GM19025 (cell line): ENCODE results near the gene NRIP3.
"Not testable (repeated sequence)": the region's sequence is repeated elsewhere in the genome, so short reads cannot be mapped to it uniquely, and the experiment has no call there.

Experiments
- ATAC-seq: cut with Tn5 transposase; IDR thresholded peaks from one replicate; pipeline ENCODE4 v1.9.1; 2021; ENCODE audit warnings: mild to moderate bottlenecking, low read depth, moderate library complexity; ENCODE audit not compliant: unreplicated experiment

The NRIP3 gene

DNA sequence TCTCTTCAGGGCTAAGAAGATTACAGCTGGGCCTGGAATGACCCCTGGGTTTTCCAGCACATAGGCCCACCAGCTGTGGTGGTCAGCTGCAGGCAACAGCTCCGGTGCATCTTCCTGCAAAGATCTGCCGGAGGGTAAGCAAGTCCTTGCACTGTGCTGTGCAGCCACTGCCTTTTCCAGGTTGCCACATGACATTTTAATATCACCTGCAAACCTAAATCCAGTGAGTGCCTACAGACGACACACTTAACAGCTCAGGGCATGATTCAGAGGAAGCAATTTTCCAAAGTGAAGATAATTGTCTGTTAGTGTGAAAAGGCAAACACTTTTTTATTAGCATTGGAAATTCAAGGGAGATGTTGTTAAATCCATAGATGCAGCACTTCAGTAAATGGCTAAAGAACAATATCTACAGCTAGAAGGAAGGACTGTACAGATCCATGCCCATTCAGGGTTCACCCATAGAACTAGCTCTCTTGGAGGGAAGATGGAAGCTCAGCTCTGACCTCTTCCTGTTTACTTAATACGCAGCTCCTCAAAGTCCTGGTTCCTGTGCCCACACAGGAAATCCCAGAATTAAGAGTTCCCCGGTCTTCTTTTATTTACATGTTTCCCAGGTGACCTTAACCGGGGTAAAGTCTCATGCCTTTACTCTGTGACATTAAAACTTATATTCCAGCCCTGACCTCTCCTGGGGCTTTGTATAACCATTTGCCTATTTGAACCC lies 13.3 kb upstream of the NRIP3 start:
- no peak for ATAC-seq

GRCh38 chr11:9015677-9016076 lies 11.9 kb upstream of the NRIP3 start:
- ATAC-seq: no peak

GRCh38 chr11:9014826-9015225 lies 11.0 kb upstream of the NRIP3 start:
- no peak for ATAC-seq

GRCh38 chr11:9013373-9013772 lies 9.6 kb upstream of the NRIP3 start:
- no peak for ATAC-seq

DNA sequence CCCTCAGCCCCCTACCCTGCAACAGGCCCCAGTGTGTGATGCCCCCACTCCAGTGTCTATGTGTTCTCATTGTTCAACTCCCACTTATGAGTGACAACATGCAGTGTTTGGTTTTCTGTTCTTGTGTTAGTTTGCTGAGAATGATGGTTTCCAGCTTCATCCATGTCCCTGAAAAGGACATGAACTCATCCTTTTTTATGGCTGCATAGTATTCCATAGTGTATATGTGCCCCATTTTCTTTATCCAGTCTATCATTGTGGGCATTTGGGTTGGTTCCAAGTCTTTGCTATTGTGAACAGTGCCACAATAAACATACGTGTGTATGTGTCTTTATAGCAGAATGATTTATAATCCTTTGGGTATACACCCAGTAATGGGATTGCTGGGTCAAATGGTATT lies 5.7 kb upstream of the NRIP3 start:
- not testable (repeated sequence) for ATAC-seq

GRCh38 chr11:9008661-9009060 lies 4.9 kb upstream of the NRIP3 start:
- ATAC-seq: no peak

DNA sequence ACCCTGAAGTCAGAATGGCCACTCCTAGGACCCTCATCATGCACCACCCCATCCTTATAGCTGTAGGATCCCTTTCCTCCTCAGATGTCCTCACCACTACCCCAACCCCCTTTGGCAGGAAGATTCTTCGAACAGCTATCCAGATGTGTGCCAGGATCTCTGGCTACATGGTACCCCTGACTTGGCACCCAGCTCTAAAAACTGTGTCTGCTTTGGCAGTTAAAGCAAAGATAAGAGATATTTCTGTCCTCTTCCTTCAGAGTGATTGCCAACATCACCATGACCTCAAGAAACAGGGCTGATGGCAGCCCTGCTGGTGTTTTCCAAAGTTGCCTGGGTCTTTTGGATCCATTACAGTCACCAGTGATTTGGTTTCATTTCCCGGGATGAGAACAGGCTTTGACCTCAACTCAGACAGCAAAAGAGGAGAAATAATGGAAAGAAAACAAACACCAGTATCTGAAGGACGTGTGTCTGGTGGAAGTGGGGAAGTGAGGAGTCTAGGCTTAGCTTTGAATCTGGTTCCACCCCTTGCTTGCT lies 4.3 kb upstream of the NRIP3 start:
- no peak for ATAC-seq

- ATAC-seq: no peak
Measured at GRCh38 chr11:9005087-9005486, 1.3 kb upstream of the NRIP3 start.

DNA sequence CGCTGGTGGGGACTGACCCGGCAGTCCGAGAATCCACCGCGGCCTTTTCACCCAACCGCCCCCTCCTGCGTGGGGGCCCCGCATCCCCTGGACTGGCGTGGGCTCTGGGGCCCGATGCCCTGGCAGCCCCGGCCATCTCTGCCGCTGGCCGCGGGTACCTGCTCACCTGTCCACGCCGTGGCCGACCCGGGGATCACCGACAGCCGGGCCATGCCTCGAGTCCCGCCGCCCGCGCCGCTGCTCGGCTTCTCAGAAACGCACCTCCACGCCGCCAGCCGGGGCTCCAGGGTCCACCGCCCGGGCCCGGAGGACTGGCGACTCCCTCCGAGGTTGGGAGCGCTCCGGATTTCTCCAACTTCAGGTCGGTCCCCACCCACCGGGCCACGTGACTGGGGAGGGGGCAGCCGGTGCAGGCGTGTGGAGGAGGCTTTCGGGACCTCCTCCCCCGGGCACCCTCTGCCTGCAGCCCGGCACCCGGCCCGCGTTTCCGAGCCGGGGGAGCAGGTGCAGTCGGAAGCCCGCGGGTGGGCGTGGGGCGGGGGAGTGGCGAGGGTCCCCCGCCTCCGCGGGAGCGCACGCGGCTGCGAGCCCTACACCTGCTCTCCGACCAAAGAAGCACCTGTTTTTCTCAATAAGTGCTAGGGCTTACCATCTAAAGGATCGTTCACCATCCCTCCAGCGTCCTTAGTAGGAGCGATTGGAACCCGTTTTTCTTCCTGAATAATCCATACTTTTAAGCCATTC lies 554 bp upstream of the NRIP3 start:
- no peak for ATAC-seq

DNA sequence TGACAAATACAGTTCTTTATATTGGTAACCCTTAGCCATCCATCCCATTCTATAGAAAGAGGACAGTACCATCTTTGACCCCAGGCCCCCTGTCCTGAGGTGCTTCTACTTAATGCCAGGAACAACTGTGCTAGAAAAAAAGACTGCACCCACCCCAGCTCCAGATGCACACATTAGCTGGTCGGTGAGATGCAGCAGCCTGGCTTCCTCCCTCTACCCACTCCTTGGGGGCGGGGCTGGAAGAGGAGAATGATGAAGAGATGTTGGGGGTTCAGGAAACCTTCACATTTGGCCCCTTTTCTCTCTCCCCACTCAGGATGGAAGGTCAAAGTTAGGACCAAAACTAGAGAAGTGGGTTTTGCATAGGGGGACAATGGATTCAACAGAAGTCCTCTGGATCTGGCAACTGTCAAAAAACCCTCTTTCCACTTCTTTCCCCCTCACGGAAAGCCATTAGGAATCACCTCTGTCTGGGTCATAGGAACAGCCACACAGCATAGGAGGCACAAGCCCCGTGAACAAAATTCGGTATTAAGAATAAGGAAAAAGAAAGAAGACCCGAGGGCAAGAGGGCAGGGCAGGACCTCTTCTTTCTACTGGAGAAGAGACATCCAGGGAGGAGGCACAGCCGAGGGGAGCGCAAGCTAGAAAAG lies 755 bp downstream of the NRIP3 start:
- no peak for ATAC-seq

DNA sequence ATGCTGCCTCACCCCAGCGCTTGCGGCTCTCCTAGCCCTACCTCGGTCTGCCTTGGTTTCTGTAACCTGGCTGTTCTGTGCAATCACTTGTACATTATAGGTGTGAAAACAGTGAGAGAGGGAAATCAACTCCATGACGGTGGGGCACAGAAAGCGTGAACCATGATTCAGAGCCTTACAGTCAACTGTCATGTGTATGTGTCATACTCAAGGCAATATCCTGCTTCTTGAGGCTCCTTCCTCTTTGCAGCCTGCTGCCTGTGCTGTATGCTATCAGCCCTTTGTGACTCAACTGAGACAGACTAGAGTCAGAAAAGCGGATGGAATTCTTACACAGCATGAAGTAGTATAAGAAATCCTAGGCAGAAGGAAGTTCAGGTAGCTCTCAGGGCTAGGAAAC lies 2.1 kb downstream of the NRIP3 start:
- ATAC-seq: no peak

DNA sequence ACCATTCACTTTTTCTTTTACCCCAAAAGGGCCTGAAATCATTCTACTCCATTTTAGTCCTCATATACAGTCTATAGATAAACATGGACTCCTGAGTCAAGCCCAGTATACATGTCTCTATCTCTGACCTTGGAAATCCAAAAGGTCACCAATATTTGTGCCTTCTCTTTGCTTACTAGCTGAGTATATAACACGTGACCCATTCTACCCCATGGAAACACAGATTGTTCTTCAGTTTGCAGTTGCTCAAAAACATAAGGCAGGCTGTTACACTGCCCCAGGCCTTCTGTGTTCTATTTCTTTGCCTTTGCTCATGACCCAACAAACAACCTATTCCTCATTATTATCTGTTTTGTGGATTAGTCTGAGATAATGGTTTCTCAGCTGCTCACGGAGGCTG lies 5.8 kb downstream of the NRIP3 start:
- ATAC-seq: no peak

- no peak for ATAC-seq
Measured at GRCh38 chr11:8997451-8997850, 6.3 kb downstream of the NRIP3 start.

- ATAC-seq: no peak
Measured at GRCh38 chr11:8989453-8989852, 14.3 kb downstream of the NRIP3 start.

GRCh38 chr11:8988329-8989234 lies 15.2 kb downstream of the NRIP3 start:
- no peak for ATAC-seq

DNA sequence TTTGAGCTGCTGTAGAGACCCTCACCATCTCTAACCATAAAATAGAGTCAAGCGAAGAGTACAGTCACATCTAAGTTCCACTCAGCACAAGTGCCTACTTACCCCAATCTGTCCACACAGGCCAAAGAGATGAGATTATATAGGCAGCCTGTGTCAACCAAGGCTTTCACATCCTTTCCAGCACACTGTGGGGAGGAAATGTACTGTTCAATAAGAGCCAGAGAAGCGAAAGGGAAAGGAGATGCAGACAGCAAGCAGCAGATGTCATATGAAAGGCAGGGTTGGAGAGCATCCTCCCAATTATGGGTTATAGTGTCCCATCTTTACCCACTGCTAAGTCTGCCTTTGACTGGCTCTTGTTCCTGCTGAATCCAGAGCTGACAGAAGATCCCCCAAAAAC lies 16.4 kb downstream of the NRIP3 start:
- no peak for ATAC-seq

- not testable (repeated sequence) for ATAC-seq
Measured at GRCh38 chr11:8986772-8987171, 17.0 kb downstream of the NRIP3 start.

GRCh38 chr11:8985462-8985861 lies 18.3 kb downstream of the NRIP3 start:
- no peak for ATAC-seq

DNA sequence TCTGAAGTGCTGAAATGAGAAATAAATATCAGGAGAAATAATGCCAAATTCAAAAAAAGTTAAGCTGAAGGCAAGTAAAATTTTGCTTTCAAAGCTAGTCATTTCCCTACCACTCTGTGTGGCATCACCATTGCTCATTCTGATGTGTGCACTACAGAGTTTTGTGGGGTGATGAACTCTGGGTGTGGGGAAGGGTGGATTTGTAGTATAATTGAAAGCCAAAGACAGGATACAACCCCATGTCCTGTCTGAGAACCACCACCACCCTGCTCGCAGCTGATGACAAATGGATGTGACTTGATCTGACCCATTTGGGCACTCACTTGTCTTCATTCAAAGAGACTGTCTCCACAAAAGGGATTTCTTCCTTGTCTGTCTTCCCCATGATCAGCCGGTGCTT lies 20.2 kb downstream of the NRIP3 start:
- ATAC-seq: no peak

- ATAC-seq: no peak
Measured at GRCh38 chr11:8980485-8980884, 23.3 kb downstream of the NRIP3 start.
